T-helper 1 cell (primary cell): Measurements from ENCODE around the gene LILRB2.
A peak's percentile ranks its signal among the peaks of the same experiment; 100 is the strongest.
"Not testable (repeated sequence)": the region's sequence is repeated elsewhere in the genome, so short reads cannot be mapped to it uniquely, and the experiment has no call there.

Source experiments
- DNase-seq, 5 donors: peaks; one replicate each; pipeline ENCODE4 v3.0.0-alpha.2; 2012 to 2020
- total RNA-seq, 4 donors: gene quantifications; one replicate each; lab custom pipeline; 2026; lab: John Stamatoyannopoulos, UW

The LILRB2 gene
- total RNA-seq: 0 to 0.27 (median 0.06) reads per million in 4 donors

GRCh38 chr19:54281007-54281728 is at the start of gene LILRB2:
TSS of gene LILRB2 (minus strand) at chr19:54281110. CDS start at chr19:54280496, 614 bp downstream.
- DNase-seq: no peak

DNA sequence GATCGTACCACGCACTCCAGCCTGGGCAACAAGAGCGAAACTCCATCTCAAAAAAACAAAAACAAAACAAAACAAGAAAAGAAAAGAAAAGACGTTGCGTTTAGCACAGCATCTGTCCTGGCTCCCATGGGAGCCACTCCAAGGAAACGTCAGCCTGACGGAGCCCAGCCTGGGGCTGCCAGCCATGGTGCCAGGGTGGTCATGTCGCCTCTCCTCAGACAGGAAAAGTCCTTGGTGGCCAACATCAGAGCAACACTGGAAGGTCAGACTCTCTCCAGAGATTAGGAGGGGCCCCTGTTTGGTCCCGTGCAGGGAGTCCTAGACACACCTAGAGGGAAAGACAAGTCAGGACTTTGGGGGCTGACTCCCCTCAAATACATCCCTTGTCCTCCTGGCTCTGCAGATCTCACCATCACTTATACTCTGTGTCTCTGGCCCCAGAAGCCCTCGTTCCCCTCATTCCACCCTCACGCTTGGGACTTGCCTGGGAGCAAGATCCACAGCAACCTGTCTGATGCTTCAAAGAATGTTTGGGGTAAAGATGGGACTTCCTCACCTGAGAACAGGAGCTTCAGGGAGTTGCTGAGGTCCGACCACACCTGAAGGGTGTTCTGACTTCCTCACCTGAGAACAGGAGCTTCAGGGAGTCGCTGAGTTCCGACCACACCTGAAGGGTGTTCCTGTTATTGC is 48.7 kb upstream of the LILRB2 start:
- no peak for DNase-seq

- not testable (repeated sequence) for DNase-seq
Observed at GRCh38 chr19:54328781-54329180, 47.9 kb upstream of the LILRB2 start.

DNA sequence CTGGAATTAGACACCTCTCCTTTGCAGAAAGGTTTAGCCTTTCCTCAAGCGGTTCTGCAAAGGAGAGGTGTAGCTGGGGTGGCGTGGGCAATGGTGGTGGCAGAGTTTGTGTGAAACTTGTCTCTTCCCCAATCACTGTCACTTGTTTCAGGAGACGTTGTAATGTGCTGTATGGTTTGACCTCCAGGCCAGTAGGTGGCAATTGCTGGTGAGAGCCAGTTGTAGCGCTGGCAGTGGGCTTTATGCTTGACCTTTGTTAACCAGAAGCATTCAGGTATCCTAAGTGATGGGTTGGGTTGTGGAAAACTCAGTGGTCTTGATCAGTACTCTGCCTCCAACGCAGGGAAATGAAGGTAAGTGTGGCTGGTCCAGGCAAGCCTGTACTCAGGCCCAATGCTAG is 44.7 kb upstream of the LILRB2 start:
- DNase-seq: no peak

- DNase-seq: peak in 4 of 5 donors; percentile 19 to 51 (median 44)
Observed at GRCh38 chr19:54325194-54325621, 44.3 kb upstream of the LILRB2 start.

DNA sequence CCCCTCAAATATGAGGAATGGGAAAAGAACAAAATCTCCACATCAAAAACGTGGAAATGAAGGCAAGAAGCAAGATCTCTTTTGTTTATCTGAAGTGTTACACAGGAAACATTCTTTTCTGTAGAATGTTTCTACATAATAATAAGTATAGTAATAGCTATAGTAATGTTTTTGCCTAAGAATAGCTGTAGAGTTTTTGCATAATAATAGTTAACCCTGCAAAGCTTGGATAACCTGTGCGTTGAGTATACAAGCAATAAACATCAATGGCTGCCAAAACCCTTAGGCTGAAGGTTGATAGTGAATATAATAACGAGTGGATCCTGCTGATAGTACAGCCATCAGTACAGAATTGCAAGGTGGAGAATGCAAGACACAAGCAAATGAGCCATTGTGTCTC is 43.2 kb upstream of the LILRB2 start:
- DNase-seq: no peak

GRCh38 chr19:54322934-54323333 is 42.0 kb upstream of the LILRB2 start:
- DNase-seq: not testable (repeated sequence)

DNA sequence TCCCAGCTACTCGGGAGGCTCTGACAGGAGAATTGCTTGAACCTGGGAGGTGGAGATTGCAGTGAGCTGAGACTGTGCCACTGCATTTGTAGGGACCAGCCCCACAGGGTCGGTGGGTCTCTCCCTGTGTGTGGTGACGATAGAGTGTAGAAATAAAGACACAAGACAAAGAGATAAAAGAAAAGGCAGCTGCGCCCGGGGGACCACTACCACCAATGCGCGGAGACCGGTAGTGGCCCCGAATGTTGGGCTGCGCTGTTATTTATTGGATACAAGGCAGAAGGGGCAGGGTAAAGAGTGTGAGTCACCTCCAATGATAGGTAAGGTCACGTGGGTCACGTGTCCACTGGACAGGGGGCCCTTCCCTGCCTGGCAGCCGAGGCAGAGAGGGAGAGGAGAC is 41.4 kb upstream of the LILRB2 start:
- DNase-seq: not testable (repeated sequence)

DNA sequence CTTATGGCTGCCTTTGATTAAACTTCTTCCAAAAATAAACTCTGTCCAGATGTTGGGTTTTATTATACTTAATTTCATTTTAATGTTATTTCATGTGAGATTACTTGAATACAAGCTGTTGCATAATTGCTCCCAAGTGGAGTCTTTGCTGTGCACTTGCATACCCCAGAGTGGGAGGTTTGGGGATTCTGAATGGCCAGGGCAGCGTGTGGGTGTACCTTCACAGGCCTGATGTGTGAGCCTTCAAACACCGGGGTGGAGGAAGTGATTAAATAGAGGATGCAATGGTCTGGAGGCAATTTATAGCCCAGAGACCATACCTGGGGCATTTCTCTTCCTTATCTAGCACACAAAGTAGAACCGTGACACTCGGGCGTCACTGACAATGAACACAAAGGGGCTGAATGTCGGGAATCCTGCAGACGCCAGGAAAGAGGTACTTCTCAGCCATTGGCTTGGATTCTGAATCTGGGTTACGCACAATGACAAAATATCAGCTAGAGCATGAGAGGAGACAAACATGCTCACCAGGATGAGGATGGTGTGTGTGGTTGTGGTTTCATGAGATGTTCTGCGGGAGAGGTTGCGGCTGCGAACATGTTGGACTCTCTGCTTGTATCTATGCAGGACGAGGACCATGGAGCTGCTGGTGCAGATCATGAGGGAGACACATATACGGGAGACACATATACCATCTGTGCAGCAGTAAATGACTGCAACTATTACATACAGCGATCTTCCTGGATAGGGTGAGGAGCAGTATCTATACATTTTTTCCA is 39.2 kb upstream of the LILRB2 start:
- DNase-seq: no peak

DNA sequence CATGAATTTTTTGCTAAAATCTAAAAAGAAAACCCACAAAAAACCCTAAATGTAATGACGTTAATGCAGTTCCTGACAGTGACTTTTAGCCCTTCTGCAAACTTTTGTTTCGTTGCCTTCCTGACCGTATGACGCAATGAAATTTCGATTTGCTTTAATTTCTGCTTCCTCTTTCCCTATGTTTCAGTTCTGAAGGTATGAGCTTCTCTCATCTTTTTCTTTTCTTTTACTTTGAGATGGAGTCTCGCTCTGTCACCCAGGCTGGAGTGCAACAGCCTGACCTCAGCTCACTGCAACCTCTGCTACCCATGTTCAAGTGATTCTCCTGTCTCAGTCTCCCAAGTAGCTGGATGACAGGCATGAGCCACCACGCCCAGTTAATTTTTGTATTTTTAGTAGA is 38.1 kb upstream of the LILRB2 start:
- DNase-seq: no peak

DNA sequence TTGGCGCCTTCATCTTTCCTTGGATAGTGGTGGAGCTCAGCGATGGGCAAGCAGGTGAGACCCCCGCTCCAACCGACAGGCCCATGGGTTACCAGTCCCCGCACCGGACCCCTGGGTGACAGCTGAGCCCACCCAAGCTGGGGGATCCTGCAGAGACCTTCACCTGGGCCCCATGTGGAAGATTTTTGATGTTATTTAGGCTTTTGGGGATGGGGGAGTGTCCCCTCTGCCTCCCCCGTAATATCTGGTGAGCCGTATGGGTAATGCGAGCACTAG is 37.0 kb upstream of the LILRB2 start:
- DNase-seq: no peak

DNA sequence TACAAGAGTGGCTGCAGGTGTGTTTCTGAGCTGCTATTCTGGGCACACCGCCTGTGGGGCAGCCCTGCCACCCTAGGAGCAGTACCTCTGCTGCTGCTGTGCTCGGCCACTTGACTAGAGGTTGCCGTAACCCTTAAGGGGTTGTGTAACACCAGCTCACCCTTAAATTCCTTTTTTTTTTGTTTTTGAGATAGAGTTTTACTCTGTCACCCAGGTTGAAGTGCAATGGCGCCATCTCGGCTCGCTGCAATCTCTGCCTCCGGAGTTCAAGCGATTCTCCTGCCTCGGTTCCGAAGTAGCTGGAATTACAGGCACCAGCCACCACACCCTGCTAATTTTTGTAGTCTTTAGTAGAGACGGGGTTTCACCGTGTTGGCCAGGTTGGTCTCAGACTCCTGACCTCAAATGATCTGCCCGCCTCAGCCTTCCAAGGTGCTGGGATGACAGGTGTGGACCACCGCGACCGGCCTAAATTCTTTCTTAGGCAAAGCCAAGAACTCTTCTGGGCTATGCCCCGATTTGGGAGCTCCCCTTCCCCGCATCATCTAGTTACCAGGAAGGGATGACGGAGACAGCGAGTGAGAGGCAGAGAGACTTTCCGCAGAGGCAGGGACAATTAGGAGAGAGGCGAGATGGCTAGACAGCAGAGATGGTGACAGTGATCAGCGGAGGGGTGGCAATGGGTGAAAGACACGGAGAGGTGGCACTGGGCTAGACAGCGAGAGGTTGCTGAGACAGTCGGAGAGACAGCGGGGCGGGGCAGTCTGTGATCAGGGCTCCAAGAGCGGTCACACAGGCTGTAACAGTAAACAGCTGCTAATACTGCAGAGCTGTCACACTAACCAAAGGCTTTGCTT is 36.4 kb upstream of the LILRB2 start:
- DNase-seq: no peak

DNA sequence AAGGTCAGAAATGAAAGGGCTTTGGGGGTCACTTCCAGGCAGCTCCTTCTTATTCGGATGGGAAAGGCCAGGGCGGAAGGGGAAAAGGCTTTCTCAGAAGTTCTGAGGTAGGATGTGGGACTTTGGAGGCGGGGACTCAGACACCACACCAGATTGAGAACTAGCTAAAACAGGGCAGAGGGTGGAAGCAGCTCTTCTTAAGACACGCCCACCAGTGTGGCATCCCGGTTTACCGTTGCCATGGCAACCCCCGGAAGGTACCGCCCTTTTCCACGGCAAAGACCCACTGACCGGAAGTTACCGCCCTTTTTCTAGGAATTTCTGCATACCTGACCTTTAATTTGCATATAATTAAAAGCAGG is 35.8 kb upstream of the LILRB2 start:
- DNase-seq: no peak

DNA sequence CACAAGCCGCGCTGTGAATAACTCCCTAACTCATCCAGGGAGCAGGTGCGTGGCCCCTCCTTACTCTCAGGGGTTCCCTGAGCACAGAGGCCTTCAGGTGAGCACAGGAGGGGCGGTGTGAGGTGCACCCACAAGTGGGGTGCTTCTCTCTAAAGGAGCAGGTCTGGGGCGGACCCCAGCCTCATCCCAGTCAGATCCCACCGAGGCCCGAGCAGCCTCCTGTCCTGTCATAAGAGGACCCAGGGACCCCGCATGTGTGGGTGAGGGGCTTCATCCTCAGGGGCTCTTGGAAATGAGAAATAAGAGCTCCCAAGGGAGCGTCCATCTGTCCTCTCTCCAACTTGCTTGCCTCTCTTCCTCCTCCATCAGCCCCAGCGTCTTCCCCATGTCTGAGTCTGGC is 35.0 kb upstream of the LILRB2 start:
- no peak for DNase-seq

DNA sequence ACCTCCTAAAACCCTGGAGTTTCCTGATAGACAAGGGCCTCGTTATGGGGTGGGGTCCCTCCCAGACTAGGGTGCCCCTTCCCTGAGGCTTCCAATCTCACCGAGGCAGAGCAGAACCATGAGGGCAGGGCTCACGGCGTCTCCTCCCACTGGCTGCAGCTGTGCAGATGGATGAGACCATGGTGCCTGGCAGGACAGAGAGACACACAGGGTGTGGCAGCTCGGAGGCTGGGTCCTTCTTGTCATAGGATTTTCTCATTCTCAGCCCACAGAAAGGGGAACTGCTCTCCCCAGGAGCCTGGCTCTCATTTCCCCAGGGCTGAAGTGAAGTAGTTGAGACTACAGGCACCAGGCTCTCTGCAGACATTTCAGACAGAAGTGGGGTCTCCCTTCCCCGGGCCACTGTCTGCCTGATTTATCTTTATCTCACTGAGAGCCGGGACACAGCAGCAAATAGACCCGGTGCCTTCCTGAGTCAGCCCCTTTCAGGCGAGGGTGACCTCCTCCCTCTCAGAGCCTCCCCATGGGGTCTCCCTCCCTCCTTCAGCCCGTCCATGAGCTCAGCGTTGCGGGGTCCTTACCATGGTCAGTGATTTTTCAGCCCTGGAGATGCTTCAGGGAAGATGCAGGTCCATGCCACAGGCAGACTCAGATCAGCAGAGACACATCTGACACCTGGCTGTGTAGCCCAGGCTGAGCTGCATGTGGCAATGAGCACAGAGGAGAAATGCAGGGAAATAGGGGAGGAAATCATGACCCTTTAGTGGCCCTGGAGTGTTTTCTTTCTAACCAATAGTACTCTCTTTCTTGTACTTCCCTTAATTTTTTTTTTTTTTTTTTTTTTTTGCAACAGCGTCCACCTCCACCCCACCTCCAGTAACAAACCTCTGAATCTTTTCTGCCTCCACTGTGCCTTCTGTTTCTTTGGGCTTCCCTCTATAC is 31.8 kb upstream of the LILRB2 start, which contains the start of gene LILRA5:
TSS of gene LILRA5 (minus strand) at position 731 of the 942 bp plus-strand sequence. CDS start at position 584, 147 bp downstream.
- no peak for DNase-seq

- no peak for DNase-seq
Observed at GRCh38 chr19:54312011-54312410, 31.1 kb upstream of the LILRB2 start.

GRCh38 chr19:54311486-54311885 is 30.6 kb upstream of the LILRB2 start:
- DNase-seq: no peak

DNA sequence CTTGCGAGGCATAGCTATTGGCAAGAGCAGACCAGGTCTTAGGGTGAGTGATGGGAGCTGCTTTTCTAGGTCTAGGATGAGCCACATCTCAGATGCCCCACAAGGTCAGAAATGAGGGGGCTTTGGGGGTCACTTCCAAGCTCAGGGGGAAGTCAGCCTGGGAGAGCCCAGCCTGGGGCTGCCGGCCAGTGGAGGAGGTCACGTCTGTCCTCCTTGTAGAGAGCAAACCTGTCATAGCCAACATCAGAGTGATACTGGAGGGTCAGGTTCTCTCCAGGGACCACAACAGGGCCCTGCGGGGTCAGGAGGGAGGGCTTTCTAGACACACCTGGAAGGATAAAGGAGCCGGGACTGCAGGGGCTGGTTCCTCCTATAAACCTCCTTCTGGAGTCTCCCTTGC is 29.6 kb upstream of the LILRB2 start:
- DNase-seq: no peak

DNA sequence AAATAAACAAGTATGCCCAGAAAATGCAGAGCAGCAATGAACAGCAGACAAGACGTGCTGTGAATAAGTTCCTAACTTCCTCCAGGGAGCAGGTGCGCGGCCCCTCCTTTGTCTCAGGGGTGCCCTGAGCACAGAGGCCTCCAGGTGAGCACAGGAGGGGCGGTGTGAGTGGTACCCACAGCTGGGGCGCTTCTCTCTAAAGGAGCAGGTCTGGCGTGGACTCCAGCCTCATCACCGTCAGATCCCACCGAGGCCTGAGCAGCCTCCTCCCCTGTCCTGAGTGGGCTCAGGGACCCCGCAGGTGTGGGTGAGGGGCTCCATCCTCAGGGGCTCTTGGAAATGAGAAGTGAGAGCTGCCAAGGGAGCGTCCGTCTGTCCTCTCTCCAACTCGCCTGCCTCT is 28.9 kb upstream of the LILRB2 start:
- no peak for DNase-seq

DNA sequence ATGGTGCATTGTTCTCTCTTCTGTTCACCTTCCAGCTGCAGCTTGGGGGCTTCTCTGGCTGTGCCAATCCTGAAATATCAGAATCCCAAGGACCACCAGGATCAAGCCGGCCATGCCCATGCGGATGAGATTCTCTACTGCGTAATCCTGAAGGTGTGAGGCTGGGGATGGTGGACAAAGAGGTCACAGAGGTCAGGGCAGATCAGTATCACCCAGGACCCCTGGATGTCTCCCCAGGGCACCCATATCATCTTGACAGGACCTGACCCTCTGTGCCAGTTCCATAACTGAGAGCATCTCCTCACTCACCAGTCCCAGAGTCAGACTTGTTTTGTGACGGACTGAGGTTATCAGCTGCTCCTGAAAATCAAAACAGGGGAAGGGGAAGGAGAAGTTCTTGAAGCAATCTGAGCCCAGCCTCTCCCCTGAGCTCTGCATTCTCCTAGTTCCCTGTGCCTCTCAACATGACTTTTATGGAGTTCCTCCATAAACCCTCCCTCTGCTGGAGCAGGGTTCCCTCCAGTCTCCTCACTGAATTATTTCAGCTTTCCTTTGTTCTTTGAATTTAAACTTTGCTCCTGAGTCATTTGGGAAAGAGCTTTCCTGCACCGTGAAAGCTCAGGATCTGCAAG is 26.6 kb upstream of the LILRB2 start:
- DNase-seq: no peak

DNA sequence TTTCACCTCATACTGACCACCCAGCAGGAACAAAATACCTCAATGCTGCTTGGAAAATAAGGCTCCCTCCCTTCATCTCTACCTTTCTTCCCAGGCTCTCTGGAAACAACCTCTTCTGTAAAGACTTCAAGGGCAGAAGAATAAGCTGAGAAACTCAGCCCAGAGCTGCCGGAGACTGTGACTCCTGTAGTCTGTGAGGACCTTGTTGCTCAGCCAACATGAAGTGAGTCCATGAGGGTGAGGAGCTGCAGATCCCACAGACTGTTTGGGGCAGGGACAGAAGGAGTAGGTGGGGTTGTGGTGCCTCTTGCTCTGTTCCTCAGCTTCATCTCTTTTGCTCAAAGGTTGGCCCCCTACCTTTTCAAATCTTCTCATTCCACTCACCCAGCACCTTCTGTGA is 24.2 kb upstream of the LILRB2 start:
- DNase-seq: no peak
